NT2/D1 (cell line): ENCODE data around the gene FLNB.

ENCODE experiments used
- YY1 ChIP-seq: IDR thresholded peaks from 2 replicates; pipeline ENCODE4 v1.6.1; 2011; ENCODE audit not compliant: insufficient read length, insufficient read depth
- ZNF274 ChIP-seq: IDR thresholded peaks from 2 replicates; pipeline ENCODE4 v1.6.1; 2011; ENCODE audit warnings: mild to moderate bottlenecking, low read depth, low read length

DNA sequence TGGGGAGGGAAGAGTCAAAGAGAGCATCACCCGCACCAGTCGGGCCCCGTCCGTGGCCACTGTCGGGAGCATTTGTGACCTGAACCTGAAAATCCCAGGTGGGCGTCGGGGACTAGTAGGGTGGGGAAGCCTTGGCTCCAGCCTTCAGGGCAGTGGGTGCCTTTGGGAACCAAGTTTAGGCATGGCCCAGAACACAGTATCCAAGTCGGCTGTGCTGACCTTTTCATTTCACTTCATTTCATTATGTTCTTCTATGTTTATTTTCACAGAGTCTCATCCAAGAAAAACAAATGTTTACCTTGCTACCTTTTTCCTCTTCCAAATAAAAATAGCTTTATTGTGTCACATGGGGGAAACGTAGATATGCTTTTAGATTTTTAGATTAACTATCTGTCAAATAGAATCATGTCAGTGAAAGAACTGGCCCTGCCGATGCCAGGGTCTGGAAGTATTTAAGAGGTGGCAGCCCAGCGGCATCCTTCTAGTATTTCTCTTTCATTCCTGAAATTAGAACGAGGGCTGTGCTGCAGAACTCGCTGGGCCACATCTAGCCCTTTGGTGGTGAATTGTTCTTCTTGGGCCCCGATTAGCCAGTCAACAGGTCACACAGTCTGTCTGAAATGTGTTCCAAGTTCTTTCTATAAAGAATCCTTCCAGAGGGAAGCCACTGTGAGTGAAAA is 142.0 kb downstream of the FLNB start:
- no peak for TF ChIP-seq ZNF274
- TF ChIP-seq YY1 = no peak
